Endothelial cell of umbilical vein (primary cell): ENCODE measurements around the gene SUGP2. TPM values are rescaled to one million over a fixed set of nuclear protein-coding genes. Genes with fewer than 3 reads are reported as not detected.

Source experiments
- BruUV-seq: library from RNA; stranded (reverse); fragments of 400-500 nt; replicated peaks from 2 replicates; lab custom pipeline; 2021; lab: Mats Ljungman, UMichigan
- CTCF ChIA-PET: fragments of 300-600, 350-600 bp; sonication (Branson Sonifier 250); formaldehyde crosslinking; loops from one replicate; lab custom pipeline; 2021; ENCODE audit warnings: antibody characterized with exemption, inconsistent platforms; lab: Charles Lee
- POLR2A ChIA-PET: fragments of 300-600, 350-600 bp; sonication (Branson Sonifier 250); formaldehyde crosslinking; loops from one replicate; lab custom pipeline; 2021; ENCODE audit warnings: antibody characterized with exemption, inconsistent platforms; lab: Charles Lee
- DNase-seq: peaks from one replicate; pipeline ENCODE4 v3.0.0-alpha.2; 2011; ENCODE audit warnings: low read depth, low spot score
- FAIRE-seq: peaks from 2 replicates; lab custom pipeline; 2011; peaks lifted over from hg19 to GRCh38; lab: Jason Lieb, UNC
- H2AFZ ChIP-seq: 2 replicates; pipeline ENCODE4 v1.6.0; 2012; ENCODE audit warnings: low read depth, low read length, control low read depth, inconsistent platforms
- H3K27ac ChIP-seq: 2 replicates; pipeline ENCODE4 v1.5.1; 2011; ENCODE audit warnings: low read depth, mild to moderate bottlenecking, control low read depth, low read length, moderate library complexity; ENCODE audit not compliant: insufficient read depth
- H3K27me3 ChIP-seq, 2 experiments: 2 replicates each; pipeline versions ENCODE4 v1.6.0 to v1.6.1; 2011; ENCODE audit warnings: low read length in 2 of 2, mixed read lengths in 1 of 2; ENCODE audit not compliant: control insufficient read depth in 2 of 2, insufficient read depth in 2 of 2
- H3K36me3 ChIP-seq, 2 experiments: 2 replicates in 1 of 2; 3 replicates in 1 of 2; pipeline ENCODE4 v1.5.1; 2011; ENCODE audit warnings: low read length in 2 of 2, mild to moderate bottlenecking in 1 of 2, moderate library complexity in 1 of 2; ENCODE audit not compliant: control insufficient read depth in 2 of 2, insufficient read depth in 2 of 2; ENCODE audit errors: extremely low read depth in 1 of 2
- H3K4me1 ChIP-seq: 3 replicates; pipeline ENCODE4 v1.5.1; 2011; ENCODE audit warnings: mild to moderate bottlenecking, low read length; ENCODE audit not compliant: control insufficient read depth, insufficient read depth; ENCODE audit errors: extremely low read depth
- H3K4me2 ChIP-seq: 2 replicates; pipeline ENCODE4 v1.6.1; 2011; ENCODE audit warnings: low read length, control low read depth, mixed read lengths; ENCODE audit not compliant: insufficient read depth
- H3K4me3 ChIP-seq, 3 experiments: fragments of 200-600 bp in 1 of 3; sonication (generic), shearing (Covaris generic) in 1 of 3; replicated peaks in 1 of 3; 2 replicates each; pipeline ENCODE4 v1.5.1; 2011 to 2016; ENCODE audit warnings: control low read depth in 3 of 3, low read length in 3 of 3, mild to moderate bottlenecking in 2 of 3, inconsistent platforms in 1 of 3, low read depth in 1 of 3, moderate library complexity in 1 of 3; ENCODE audit not compliant: insufficient read depth in 1 of 3
- H3K79me2 ChIP-seq: 2 replicates; pipeline ENCODE4 v1.6.0; 2012; ENCODE audit warnings: low read length, inconsistent platforms; ENCODE audit not compliant: control insufficient read depth, insufficient read depth
- H3K9ac ChIP-seq: replicated peaks from 2 replicates; pipeline ENCODE3; 2011; ENCODE audit warnings: low read length, control low read depth; ENCODE audit not compliant: insufficient read depth; ENCODE audit errors: extremely low read depth
- H3K9me1 ChIP-seq: replicated peaks from 3 replicates; pipeline ENCODE4 v1.6.0; 2011; ENCODE audit warnings: mild to moderate bottlenecking, low read length; ENCODE audit not compliant: control insufficient read depth, insufficient read depth; ENCODE audit errors: extremely low read depth
- H3K9me3 ChIP-seq: replicated peaks from 2 replicates; pipeline ENCODE4 v1.5.1; 2012; ENCODE audit warnings: low read length, inconsistent platforms; ENCODE audit not compliant: control insufficient read depth, insufficient read depth
- H4K20me1 ChIP-seq: replicated peaks from 2 replicates; pipeline ENCODE3; 2011; ENCODE audit warnings: mild to moderate bottlenecking, low read length; ENCODE audit not compliant: control insufficient read depth, insufficient read depth; ENCODE audit errors: extremely low read depth
- EZH2 ChIP-seq: IDR thresholded peaks from 2 replicates; pipeline ENCODE4 v1.6.1; 2012; ENCODE audit warnings: borderline replicate concordance, low read depth, mild to moderate bottlenecking, moderate library complexity, low read length, inconsistent platforms; ENCODE audit not compliant: severe bottlenecking
- FOS ChIP-seq: IDR thresholded peaks from 2 replicates; pipeline ENCODE4 v1.6.1; 2011; ENCODE audit warnings: mild to moderate bottlenecking, low read length, moderate library complexity, borderline replicate concordance; ENCODE audit not compliant: insufficient read depth
- GATA2 ChIP-seq: IDR thresholded peaks from 2 replicates; pipeline ENCODE4 v1.7.0; 2011; ENCODE audit warnings: low read depth, mild to moderate bottlenecking, moderate library complexity, mixed read lengths, low read length; ENCODE audit not compliant: insufficient read length, insufficient read depth
- JUN ChIP-seq: IDR thresholded peaks from 2 replicates; pipeline ENCODE4 v1.6.1; 2011; ENCODE audit warnings: borderline replicate concordance, low read depth; ENCODE audit not compliant: insufficient read length, insufficient read depth
- POLR2A ChIP-seq: IDR thresholded peaks from 2 replicates; pipeline ENCODE4 v1.6.1; 2012; ENCODE audit warnings: low read depth, mild to moderate bottlenecking, control low read depth, low read length
- POLR2AphosphoS5 ChIP-seq: IDR thresholded peaks from 2 replicates; pipeline ENCODE4 v1.6.1; 2012; ENCODE audit warnings: low read depth, mild to moderate bottlenecking, control low read depth, low read length, moderate library complexity; ENCODE audit not compliant: insufficient read depth
- dilution Hi-C: fragments of 300-500 bp; cut with MboI; formaldehyde crosslinking; loops from one replicate; pipeline ENCODE4 v1.15.0; 2019; ENCODE audit warnings: low sequenced_read_pairs; ENCODE audit not compliant: extremely low pct_ligation_motif_present
- intact Hi-C: fragments of 100-400 bp; cut with micrococcal nuclease; formaldehyde crosslinking; loops from one replicate; pipeline ENCODE4 v1.10.0; 2022
- polyA plus RNA-seq, 4 experiments: library from polyadenylated mRNA; depleted of rRNA in 3 of 4; stranded (reverse) in 3 of 4; unstranded in 1 of 4; fragments of >200 nt; gene quantifications; 2 replicates each; pipeline versions ENCODE4 v1.2.1 to v1.2.3, GENCODE V29; 2011 to 2012; ENCODE audit warnings: missing spikeins in 1 of 4
- total RNA-seq: library from RNA; stranded (reverse); gene quantifications from 2 replicates; pipeline ENCODE4 v1.2.3, GENCODE V29; 2021
- TF ChIP-seq, protein P1 (sequence below): IDR thresholded peaks from 2 replicates; pipeline ENCODE4 v1.6.1; 2011; ENCODE audit not compliant: insufficient read depth, insufficient read length

SUGP2 gene
- total and polyA plus RNA-seq, 2 donors (not counting 3 experiments of a cell fraction or from before 2014, with no cell fraction given) = 44.6 to 79.7 TPM

DNA sequence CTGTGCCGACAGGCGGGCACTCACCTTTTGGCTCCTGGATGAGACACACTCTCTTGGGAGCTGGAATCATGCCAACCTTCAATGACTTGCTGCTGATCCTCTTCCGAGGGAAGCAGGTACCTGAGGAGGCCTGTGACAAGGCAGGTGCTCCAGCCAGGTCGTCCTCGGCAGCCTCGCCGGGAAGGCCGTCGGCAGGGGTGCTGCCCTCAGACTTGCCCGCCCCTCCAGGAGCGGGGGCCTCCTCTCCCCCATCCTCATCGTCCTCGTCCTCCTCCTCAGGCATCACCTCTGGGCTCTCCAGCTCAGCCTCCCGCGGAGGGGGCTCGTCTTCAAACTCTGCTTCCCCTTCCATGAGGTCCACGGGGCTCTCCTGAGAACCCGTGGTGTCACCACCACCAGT lies 29.2 kb downstream of the SUGP2 start:
- Histone ChIP-seq H3K79me2 (no peaks in the 10 kb centered on the region), H2AFZ (no peak overlapping the region), H3K4me3 (no peak overlapping the region), H3K9me3 (no peaks in the 10 kb centered on the region), H3K9me1 (no peaks in the 10 kb centered on the region), H3K4me1 (peaks cover 7% of the 10 kb centered on the region), H3K27me3 (no peaks in the 10 kb centered on the region), H3K27ac (no peak overlapping the region), H3K36me3 (peaks cover 19 to 32% of the 10 kb centered on the region in 2 experiments), H3K9ac (no peak overlapping the region), H4K20me1 (no peaks in the 10 kb centered on the region), H3K4me2 (no peak overlapping the region)
- no peak for FAIRE-seq
- ChIA-PET POLR2A (no interaction called here), CTCF (no interaction called here)
- BruUV-seq = no TSS peak
- DNase-seq = no peak
- no peak for TF ChIP-seq POLR2A
- TF ChIP-seq POLR2AphosphoS5 = no peak
- TF ChIP-seq, protein P1, sequence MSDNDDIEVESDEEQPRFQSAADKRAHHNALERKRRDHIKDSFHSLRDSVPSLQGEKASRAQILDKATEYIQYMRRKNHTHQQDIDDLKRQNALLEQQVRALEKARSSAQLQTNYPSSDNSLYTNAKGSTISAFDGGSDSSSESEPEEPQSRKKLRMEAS = no peak
- no peak for TF ChIP-seq EZH2
- no peak for TF ChIP-seq FOS
- TF ChIP-seq JUN = no peak
- no peak for TF ChIP-seq GATA2
- intact Hi-C loops (no loop called here), dilution Hi-C loops (no loop called here)
